CD4-positive, alpha-beta T cell treated with Interleukin-12 subunit alpha and Interleukin-12 subunit beta, for 1 hour (primary cell): ENCODE measurements around the gene ZNF473.

Source experiments
- DNase-seq: peaks from one replicate; pipeline ENCODE4 v3.0.0-alpha.2; 2020

ZNF473 gene

GRCh38 chr19:50003810-50004419 is 21.9 kb upstream of the ZNF473 start:
- peak; percentile 16 for DNase-seq

- no peak for DNase-seq
These were observed 20.4 kb upstream of the ZNF473 start for GRCh38 chr19:50005428-50005827.

- DNase-seq = no peak
These were observed 18.6 kb upstream of the ZNF473 start for GRCh38 chr19:50007170-50007569.

GRCh38 chr19:50007947-50008346 is 17.9 kb upstream of the ZNF473 start:
- no peak for DNase-seq

- no peak for DNase-seq
These were observed 17.3 kb upstream of the ZNF473 start for GRCh38 chr19:50008532-50008931.

- DNase-seq = no peak
These were observed 9.5 kb upstream of the ZNF473 start for GRCh38 chr19:50016225-50016807.

- DNase-seq = no peak
These were observed 5.3 kb upstream of the ZNF473 start for GRCh38 chr19:50020481-50020880.

GRCh38 chr19:50022823-50023222 is 3.0 kb upstream of the ZNF473 start:
- no peak for DNase-seq

- no peak for DNase-seq
These were observed 1.1 kb upstream of the ZNF473 start for GRCh38 chr19:50024719-50025021.

GRCh38 chr19:50025022-50025793 is 597 bp upstream of the ZNF473 start, which contains the start of gene VRK3:
Gene VRK3 (minus strand): TSS chr19:50025372. CDS start chr19:50016162, 9,210 bp downstream.
- peak; percentile 100 for DNase-seq

GRCh38 chr19:50026550-50026906 is 723 bp downstream of the ZNF473 start:
- DNase-seq = no peak

- DNase-seq = no peak
These were observed 4.4 kb downstream of the ZNF473 start for GRCh38 chr19:50030225-50030624.

GRCh38 chr19:50030937-50031336 is 5.1 kb downstream of the ZNF473 start:
- no peak for DNase-seq

GRCh38 chr19:50036908-50037307 is 11.1 kb downstream of the ZNF473 start:
- DNase-seq = no peak

- DNase-seq = no peak
These were observed 14.2 kb downstream of the ZNF473 start for GRCh38 chr19:50039968-50040367.

- DNase-seq = no peak
These were observed 15.2 kb downstream of the ZNF473 start for GRCh38 chr19:50040967-50041366.

- DNase-seq = no peak
These were observed 16.7 kb downstream of the ZNF473 start for GRCh38 chr19:50042363-50043024.

GRCh38 chr19:50043967-50044366 is 18.2 kb downstream of the ZNF473 start:
- DNase-seq = no peak

GRCh38 chr19:50044922-50045321 is 19.1 kb downstream of the ZNF473 start:
- DNase-seq = no peak

- peak; percentile 66 for DNase-seq
These were observed 21.1 kb downstream of the ZNF473 start for GRCh38 chr19:50046649-50047503.

GRCh38 chr19:50047671-50048070 is 21.9 kb downstream of the ZNF473 start:
- DNase-seq = no peak

GRCh38 chr19:50050406-50051227 is 24.8 kb downstream of the ZNF473 start:
- DNase-seq = peak; percentile 91
